IMR-90 (cell line): Measurements from ENCODE around the gene ANKMY2. TPM values are rescaled to one million over a fixed set of nuclear protein-coding genes. Genes with fewer than 3 reads are reported as not detected.

ENCODE experiments used
- ATAC-seq: fragments of 200-7000 bp; cut with Tn5 transposase; 2 replicates; pipeline ENCODE4 v1.9.1; 2020; ENCODE audit warnings: low read depth, mild to moderate bottlenecking, moderate library complexity
- BruUV-seq: library from RNA; stranded (reverse); fragments of 400-500 nt; replicated peaks from 2 replicates; lab custom pipeline; 2021; lab: Mats Ljungman, UMichigan
- CTCF ChIA-PET: fragments of 300-600 bp; formaldehyde crosslinking; extraction: SDS; loops from one replicate; lab custom pipeline; 2021; ENCODE audit warnings: antibody characterized with exemption; lab: Yijun Ruan, JAX
- POLR2A ChIA-PET: fragments of 300-600 bp; sonication (Branson Sonifier 250); formaldehyde crosslinking; loops from one replicate; lab custom pipeline; 2022; ENCODE audit warnings: antibody characterized with exemption; ENCODE audit not compliant: unreplicated experiment; lab: Charles Lee
- DNase-seq: peaks from one replicate; pipeline ENCODE4 v3.0.0; 2013
- H2AFZ ChIP-seq: replicated peaks from 2 replicates; pipeline ENCODE3; 2013; ENCODE audit warnings: low read length, mild to moderate bottlenecking; ENCODE audit not compliant: poor library complexity
- H2AK5ac ChIP-seq: 2 replicates; pipeline ENCODE4 v1.6.1; 2013; ENCODE audit warnings: low read depth, low read length, inconsistent platforms
- H2AK9ac ChIP-seq: replicated peaks from 2 replicates; pipeline ENCODE3; 2013; ENCODE audit warnings: mild to moderate bottlenecking, low read depth, low read length, moderate library complexity; ENCODE audit not compliant: poor library complexity
- H2BK120ac ChIP-seq: 2 replicates; pipeline ENCODE4 v1.6.1; 2013; ENCODE audit warnings: low read depth, low read length, inconsistent platforms
- H2BK15ac ChIP-seq: 3 replicates; pipeline ENCODE4 v1.6.1; 2013; ENCODE audit warnings: low read depth, low read length, inconsistent platforms
- H2BK20ac ChIP-seq: 2 replicates; pipeline ENCODE4 v1.6.1; 2013; ENCODE audit warnings: low read depth, mild to moderate bottlenecking, inconsistent platforms, low read length, moderate library complexity
- H2BK5ac ChIP-seq: 2 replicates; pipeline ENCODE4 v1.6.1; 2013; ENCODE audit warnings: mild to moderate bottlenecking, low read depth, low read length, inconsistent platforms; ENCODE audit not compliant: poor library complexity, severe bottlenecking
- H3K14ac ChIP-seq: replicated peaks from 2 replicates; pipeline ENCODE4 v1.6.1; 2013; ENCODE audit warnings: low read depth, low read length, inconsistent platforms
- H3K18ac ChIP-seq: 2 replicates; pipeline ENCODE4 v1.6.1; 2013; ENCODE audit warnings: low read depth, low read length, control low read depth
- H3K23ac ChIP-seq: 2 replicates; pipeline ENCODE4 v1.6.1; 2013; ENCODE audit warnings: low read depth, low read length, inconsistent platforms
- H3K27ac ChIP-seq: 2 replicates; pipeline ENCODE4 v1.5.1; 2013; ENCODE audit warnings: mild to moderate bottlenecking, control low read depth, low read length; ENCODE audit not compliant: insufficient read depth
- H3K27me3 ChIP-seq: 2 replicates; pipeline ENCODE4 v1.6.1; 2013; ENCODE audit warnings: low read length; ENCODE audit not compliant: control insufficient read depth, insufficient read depth
- H3K36me3 ChIP-seq: 2 replicates; pipeline ENCODE4 v1.6.1; 2013; ENCODE audit warnings: low read length, mixed read lengths; ENCODE audit not compliant: control insufficient read depth, insufficient read depth
- H3K4ac ChIP-seq: 2 replicates; pipeline ENCODE4 v1.6.1; 2013; ENCODE audit warnings: low read depth, low read length, inconsistent platforms
- H3K4me1 ChIP-seq: 2 replicates; pipeline ENCODE4 v1.6.1; 2013; ENCODE audit warnings: low read length, mixed read lengths; ENCODE audit not compliant: control insufficient read depth, insufficient read depth
- H3K4me2 ChIP-seq: 2 replicates; pipeline ENCODE4 v1.6.1; 2013; ENCODE audit warnings: low read depth, mild to moderate bottlenecking, control low read depth, low read length, moderate library complexity
- H3K4me3 ChIP-seq: 2 replicates; pipeline ENCODE4 v1.5.1; 2013; ENCODE audit warnings: low read depth, mild to moderate bottlenecking, control low read depth, low read length, moderate library complexity; ENCODE audit not compliant: insufficient read depth
- H3K56ac ChIP-seq: 2 replicates; pipeline ENCODE4 v1.6.1; 2013; ENCODE audit warnings: low read length, inconsistent platforms; ENCODE audit not compliant: insufficient read depth; ENCODE audit errors: extremely low read depth
- H3K79me1 ChIP-seq, 2 experiments: 2 replicates each; pipeline ENCODE4 v1.6.1; 2013; ENCODE audit warnings: low read length in 2 of 2, inconsistent platforms in 1 of 2, low read depth in 1 of 2
- H3K9ac ChIP-seq: 2 replicates; pipeline ENCODE4 v1.6.1; 2013; ENCODE audit warnings: low read depth, low read length, control low read depth
- H3K9me1 ChIP-seq: 2 replicates; pipeline ENCODE4 v1.6.1; 2013; ENCODE audit warnings: low read length, inconsistent platforms; ENCODE audit not compliant: insufficient read depth
- H3K9me3 ChIP-seq: 2 replicates; pipeline ENCODE4 v1.6.1; 2013; ENCODE audit warnings: low read length; ENCODE audit not compliant: control insufficient read depth, insufficient read depth
- H4K20me1 ChIP-seq: 2 replicates; pipeline ENCODE4 v1.6.1; 2013; ENCODE audit warnings: low read length, inconsistent platforms; ENCODE audit not compliant: insufficient read depth
- H4K5ac ChIP-seq: 2 replicates; pipeline ENCODE4 v1.6.1; 2013; ENCODE audit warnings: mild to moderate bottlenecking, low read depth, low read length, control low read depth
- H4K8ac ChIP-seq, 2 experiments: 2 replicates each; pipeline ENCODE4 v1.6.1; 2013; ENCODE audit warnings: low read depth in 2 of 2, low read length in 2 of 2, control low read depth in 1 of 2, inconsistent platforms in 1 of 2
- H4K91ac ChIP-seq: 2 replicates; pipeline ENCODE4 v1.6.1; 2013; ENCODE audit warnings: low read depth, low read length, inconsistent platforms; ENCODE audit not compliant: insufficient read depth
- CTCF ChIP-seq: conservative IDR thresholded peaks from 2 replicates; pipeline ENCODE4 v1.5.1; 2012; ENCODE audit warnings: mild to moderate bottlenecking, low read depth, low read length, improper control_type of control experiment
- MXI1 ChIP-seq: IDR thresholded peaks from 2 replicates; pipeline ENCODE4 v1.6.1; 2012; ENCODE audit warnings: low read depth, mild to moderate bottlenecking, low read length, moderate library complexity, borderline replicate concordance
- WGBS, 2 experiments: methylation state at CpG; one replicate each; pipeline versions ENCODE4 v1.1.5 to v1.1.7; 2013; ENCODE audit warnings: missing lambda C conversion rate in 2 of 2; ENCODE audit not compliant: insufficient read length in 1 of 2; ENCODE audit errors: extremely low coverage in 2 of 2; 5-methylcytosine and 5-hydroxymethylcytosine counted together
- dilution Hi-C: fragments of 300-500 bp; cut with HindIII; formaldehyde crosslinking; loops from one replicate; pipeline ENCODE4 v1.14.3; 2018; ENCODE audit warnings: low sequenced_read_pairs; ENCODE audit not compliant: unreplicated experiment
- in situ Hi-C: fragments of 300-500 bp; cut with MboI; formaldehyde crosslinking; loops from 3 replicates; pipeline ENCODE4 v1.14.3; 2019; ENCODE audit warnings: low sequenced_read_pairs, inconsistent platforms, mixed read lengths
- intact Hi-C: fragments of 100-400 bp; cut with micrococcal nuclease; formaldehyde crosslinking; loops from 2 replicates; pipeline ENCODE4 v1.10.0; 2022
- polyA plus RNA-seq, 3 experiments: library from polyadenylated mRNA; depleted of rRNA; stranded (reverse); fragments of >200 nt; gene quantifications; 2 replicates each; pipeline ENCODE4 v1.2.3, GENCODE V29; 2012; ENCODE audit warnings: low replicate concordance in 1 of 3
- total RNA-seq: library from RNA; depleted of rRNA; stranded (reverse); fragments of >200 nt; gene quantifications from 2 replicates; pipeline ENCODE4 v1.2.3, GENCODE V29; 2012

The ANKMY2 gene
- total and polyA plus RNA-seq, 2 of the 4 experiments (the other 2 are of a cell fraction) = 19.5 to 41.9 TPM

DNA sequence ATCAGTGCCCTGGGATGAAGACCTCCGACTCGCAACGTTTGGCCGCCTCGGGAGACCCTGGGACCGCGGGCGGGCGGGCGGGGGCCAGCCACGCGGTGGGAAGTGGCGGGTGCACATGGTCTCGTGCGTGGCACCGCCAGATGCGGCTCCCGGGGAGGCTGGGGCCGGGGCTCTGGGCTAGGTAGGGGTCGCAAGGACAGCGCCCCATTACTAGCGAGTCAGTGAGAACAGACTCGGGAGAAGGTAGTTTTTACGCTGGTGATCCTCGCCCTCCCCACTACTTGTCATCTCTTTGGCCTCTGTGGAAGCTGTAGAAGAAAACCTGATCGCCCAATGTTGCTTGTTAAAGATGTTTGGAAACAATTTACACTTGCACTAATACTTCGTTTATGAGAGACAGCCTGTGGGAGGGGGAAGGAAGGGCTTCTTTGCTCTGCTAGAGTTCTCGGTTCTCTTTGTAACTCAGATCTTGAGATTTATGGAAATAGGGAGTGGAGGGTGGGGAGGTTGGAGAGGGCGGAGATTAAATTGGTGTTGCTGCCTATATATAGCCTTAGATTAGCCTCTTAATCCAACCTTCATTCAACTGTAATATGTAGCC, 1.0 kb upstream of the ANKMY2 start:
- peak overlapping the region; percentile 82 for H3K23ac ChIP-seq
- no peak overlapping the region for H2BK15ac ChIP-seq
- peak overlapping the region; percentile 10; the same call in 1 of the 2 replicates for H3K18ac ChIP-seq
- in situ Hi-C loops (no loop called here), dilution Hi-C loops (no loop called here), intact Hi-C loops (loop anchor here (1.0 to 5.0 kb wide), 3 partner anchors 12 to 271 kb away; partner anchors contain the start of gene AGR2)
- ATAC-seq (peak; percentile 3), DNase-seq (no peak)
- H3K4me3 ChIP-seq = peak overlapping the region; percentile 74
- no peak overlapping the region for H4K5ac ChIP-seq
- no TSS peak for BruUV-seq
- peak overlapping the region; percentile 60 for H3K14ac ChIP-seq
- no CpG with 5 or more reads among the region's 29 CpGs for WGBS, 2 experiments
- peak overlapping the region; percentile 35; the same call in 1 of the 2 replicates for H4K91ac ChIP-seq
- TF ChIP-seq MXI1 (peak; percentile 13; the same call in 1 of the 2 replicates), CTCF (no peak)
- H3K56ac ChIP-seq = peak overlapping the region; percentile 68; the same call in 1 of the 2 replicates
- no peak overlapping the region for H2BK20ac ChIP-seq
- peak overlapping the region; percentile 93 for H3K27ac ChIP-seq
- peaks cover 14% of the 10 kb centered on the region; the same call in 1 of the 2 replicates for H4K20me1 ChIP-seq
- ChIA-PET POLR2A (no interaction called here), CTCF (no interaction called here)
- peak overlapping the region; percentile 42 for H2BK5ac ChIP-seq
- peaks cover 19 to 62% of the 10 kb centered on the region in 2 experiments for H3K79me1 ChIP-seq
- H3K36me3 ChIP-seq = no peaks in the 10 kb centered on the region
- peak overlapping the region; percentile 31 to 44; a peak in 2 of 4 replicates for H4K8ac ChIP-seq
- no peak overlapping the region; the same call in 1 of the 2 replicates for H2BK120ac ChIP-seq
- H3K4me1 ChIP-seq = peaks cover 6% of the 10 kb centered on the region
- 0 out of 2 replicates have a peak, but pooled peaks cover 9% of the 10 kb centered on the region for H3K9me1 ChIP-seq
- H3K27me3 ChIP-seq = no peaks in the 10 kb centered on the region
- H3K9ac ChIP-seq = peak overlapping the region; percentile 67
- peak overlapping the region; percentile 73; the same call in 1 of the 2 replicates for H2AK5ac ChIP-seq
- H2AK9ac ChIP-seq = peak overlapping the region; percentile 91
- H3K4ac ChIP-seq = peak overlapping the region; percentile 64; the same call in 1 of the 2 replicates
- H3K4me2 ChIP-seq = peak overlapping the region; percentile 88
- peak overlapping the region; percentile 98 for H2AFZ ChIP-seq
- no peaks in the 10 kb centered on the region for H3K9me3 ChIP-seq
